ENCODE measurements around the gene RNF144A.

GRCh38 chr2:6975988-6976387 is 58.8 kb downstream of the RNF144A start:
- TF ChIP-seq CTCF (IDR thresholded peaks at IDR 0.05; ENCODE audit: low read length), result no peak
- TF ChIP-seq EZH2 (optimal IDR thresholded peaks at IDR 0.05; ENCODE audit: low read depth, low read length), result no peak

Measured in MM.1S (cell line).